Kidney glomerular epithelial cell (primary cell): Measurements from ENCODE around the gene NAA30.

ENCODE experiments used
- DNase-seq: peaks from one replicate; lab custom pipeline; 2025; lab: John Stamatoyannopoulos, UW

NAA30 gene

DNA sequence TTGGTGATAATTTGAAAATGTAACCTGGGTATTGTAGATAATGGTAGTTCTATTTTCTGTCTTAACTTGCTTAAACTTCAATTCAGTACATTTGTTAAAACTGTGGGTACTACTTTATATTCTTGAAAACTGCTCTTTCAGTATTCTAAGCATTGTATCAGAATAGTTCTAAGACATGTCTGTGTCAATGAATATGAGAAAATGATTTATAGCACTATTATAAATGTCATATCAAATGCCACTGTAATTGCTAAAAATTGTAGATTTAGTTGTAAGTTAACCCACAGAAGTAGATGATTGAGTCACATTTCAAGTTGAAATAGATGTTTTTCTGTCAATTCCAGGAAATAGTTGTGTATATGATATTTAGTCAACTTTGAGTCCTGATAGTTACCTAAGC, 2.4 kb downstream of the NAA30 start:
- DNase-seq = no peak

DNA sequence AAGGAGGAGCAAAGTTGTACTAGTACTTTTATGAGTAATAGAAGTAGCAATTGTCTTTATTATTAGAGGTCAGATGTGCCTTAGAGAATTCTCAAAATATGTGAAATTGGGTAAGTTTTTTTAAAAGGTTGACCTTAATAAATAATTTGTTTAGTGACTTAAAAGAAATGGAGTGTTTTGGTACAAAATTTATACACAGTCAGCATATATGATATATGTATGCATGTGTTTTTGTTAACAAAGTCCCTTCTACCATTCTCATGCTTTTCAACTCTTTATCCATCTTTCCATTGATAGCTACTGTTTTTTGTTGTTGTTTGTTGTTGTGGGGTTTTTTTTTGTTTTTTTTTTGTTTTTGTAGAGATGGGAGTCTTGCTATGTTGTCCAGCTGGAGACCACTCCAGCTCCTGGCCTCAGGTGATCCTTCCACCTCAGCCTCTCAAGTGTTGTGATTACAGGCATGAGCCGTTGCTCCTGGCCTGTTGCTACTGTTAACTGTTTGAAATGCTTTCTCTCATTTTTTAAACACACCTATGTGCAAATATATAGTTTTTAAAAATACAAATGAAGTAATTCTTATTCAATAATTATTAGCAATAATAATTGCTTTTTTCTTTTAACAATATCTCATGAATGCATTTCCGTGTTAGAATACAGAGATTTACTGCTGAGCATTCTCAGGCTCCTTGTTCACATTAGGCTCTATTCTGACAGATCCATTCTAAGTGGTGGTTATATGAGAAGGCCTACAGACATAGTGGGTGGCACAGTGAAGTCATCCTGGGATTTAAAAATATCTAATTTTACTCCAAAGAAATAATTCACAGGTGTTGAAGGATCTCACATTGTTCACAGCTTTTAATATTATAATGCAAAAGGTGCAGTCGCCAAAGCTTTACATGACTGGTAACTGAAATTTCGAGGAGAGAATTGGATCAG, 10.4 kb downstream of the NAA30 start:
- DNase-seq = no peak

DNA sequence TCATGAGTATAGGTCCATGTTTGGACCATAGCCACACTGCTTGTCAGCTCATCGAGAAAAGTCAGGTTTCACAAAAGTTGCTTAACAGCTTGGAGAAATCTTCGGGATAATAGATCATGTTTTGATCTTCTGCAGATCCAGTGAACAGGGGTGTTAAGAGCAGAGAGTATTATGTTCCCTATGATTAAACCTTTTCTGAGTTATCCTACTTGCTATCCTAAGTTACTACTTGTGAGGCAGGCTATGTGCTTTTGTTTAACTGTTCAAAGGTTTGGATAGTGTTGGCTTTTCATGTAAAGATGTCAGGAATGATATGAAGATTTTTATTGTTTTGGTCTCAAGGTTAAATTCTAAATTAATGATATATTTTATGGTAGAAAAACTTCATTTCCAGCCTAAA, 11.1 kb downstream of the NAA30 start:
- no peak for DNase-seq

DNA sequence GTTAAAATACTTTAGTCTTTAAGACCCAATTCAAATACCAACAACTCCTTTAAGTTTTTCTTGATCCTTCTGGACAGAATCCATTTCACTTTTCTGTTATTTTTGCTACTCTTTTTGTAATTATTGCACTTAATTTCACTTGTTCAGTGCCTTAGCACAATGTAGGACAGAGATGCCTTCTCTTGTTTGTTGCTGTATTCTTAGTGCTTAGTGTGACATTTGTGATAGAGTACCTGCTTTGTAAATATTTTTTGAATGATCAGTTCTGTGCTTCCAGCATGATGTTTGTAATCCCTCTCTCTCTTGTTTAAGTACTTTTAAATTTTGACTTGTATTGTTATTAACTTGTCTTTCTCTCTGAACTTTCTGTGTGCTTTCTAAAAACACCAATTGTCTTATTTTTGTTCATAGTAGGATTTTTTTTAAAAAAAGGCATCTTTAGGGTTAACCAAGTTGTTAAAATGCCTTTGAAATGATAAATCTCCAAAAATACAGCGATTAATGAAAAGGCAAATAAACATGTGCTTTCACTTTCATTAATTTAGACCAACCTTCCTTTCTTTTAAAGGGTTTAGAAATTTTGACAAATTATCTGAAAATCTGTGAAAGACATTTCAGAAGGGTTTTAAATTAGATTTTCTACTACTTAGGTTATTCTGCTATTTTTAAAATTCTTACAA, 11.9 kb downstream of the NAA30 start:
- no peak for DNase-seq

DNA sequence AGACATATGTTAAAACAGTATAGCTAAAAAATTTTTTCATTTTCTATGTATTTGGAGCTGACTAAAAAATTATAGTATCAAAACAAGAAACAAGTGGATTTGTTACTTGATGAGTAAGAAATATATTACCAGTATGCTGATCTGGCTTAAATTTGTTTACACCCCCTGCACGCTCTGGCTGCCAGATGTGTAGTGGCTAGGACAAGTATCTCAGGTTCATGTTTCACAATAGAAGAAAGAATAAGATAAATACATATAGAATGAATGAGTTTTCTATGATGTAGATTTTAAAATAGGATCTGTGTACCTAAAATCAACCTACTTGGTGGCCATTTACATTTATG, 13.1 kb downstream of the NAA30 start:
- DNase-seq = no peak

DNA sequence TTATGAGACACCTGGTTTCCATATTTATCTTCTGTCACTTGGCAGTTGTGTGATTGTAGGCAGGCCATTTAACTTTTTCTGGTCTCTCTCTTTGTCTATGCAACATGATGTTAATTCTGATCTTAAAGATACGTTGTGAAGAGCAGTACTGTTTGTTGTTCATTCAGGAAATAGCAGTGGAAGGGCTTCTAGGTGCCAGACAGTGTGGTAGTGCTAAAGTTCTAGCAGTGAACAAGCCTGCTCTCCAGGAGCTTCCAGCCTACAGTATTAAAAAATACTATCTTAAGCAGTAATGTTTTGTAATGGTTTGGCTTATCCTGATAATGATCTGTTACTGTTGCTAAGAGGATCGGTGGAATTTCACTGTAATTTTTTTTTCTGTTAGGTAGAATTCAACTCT, 15.2 kb downstream of the NAA30 start:
- no peak for DNase-seq

DNA sequence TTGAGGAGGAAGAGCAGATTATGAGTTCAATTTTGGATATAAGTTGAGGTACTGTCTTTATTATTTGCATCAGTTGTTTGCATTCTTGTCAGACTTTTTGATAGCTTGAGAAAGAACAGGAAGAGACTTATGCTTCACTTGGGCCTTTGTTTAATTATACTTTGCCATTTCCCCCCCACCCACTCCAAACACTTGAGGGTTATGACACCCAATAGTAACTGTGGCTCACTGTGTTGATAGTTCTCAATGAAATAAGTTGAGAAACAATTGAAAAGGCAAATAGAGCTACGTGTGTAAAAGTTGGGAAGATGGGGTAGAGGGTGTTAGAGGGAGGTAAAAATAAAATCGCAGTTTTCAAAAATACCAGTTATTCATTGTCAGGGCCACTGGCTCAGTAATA, 17.7 kb downstream of the NAA30 start:
- DNase-seq = no peak

DNA sequence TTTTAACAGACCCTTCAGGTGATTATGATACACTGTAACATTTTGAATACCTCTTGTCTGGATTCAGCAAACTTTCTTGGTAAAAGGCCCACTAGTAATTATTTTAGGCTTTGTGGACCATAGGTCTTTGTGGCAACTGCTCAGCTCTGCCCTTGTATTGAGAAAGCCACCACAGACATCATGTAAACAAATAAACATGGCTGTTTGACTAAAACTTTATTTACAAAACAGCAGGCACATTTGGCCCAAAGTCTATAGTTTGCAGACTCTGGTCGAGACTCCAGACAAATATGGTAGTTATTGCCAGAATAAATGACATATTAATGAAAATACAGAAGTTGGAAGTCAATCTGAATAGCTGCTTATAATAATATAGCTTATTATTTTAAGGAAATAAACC, 18.2 kb downstream of the NAA30 start:
- DNase-seq = no peak

DNA sequence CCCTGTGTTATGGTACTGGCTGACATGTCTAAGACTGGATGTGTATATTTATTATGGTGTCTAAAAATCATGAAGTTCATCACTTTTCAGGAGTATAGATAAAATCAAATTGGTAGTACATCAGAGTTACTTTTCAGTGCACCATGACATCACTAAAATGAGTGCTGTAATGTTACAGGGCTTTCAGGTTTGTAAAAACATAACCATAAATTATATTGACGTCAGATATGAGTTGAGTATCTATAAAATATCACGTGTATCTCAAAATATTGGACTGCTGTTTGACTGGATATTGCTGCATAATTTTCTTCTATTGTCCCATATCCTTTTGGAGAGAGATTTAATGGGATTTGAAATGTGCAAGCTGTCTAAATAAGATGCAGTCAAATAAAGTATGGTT, 22.0 kb downstream of the NAA30 start:
- no peak for DNase-seq

DNA sequence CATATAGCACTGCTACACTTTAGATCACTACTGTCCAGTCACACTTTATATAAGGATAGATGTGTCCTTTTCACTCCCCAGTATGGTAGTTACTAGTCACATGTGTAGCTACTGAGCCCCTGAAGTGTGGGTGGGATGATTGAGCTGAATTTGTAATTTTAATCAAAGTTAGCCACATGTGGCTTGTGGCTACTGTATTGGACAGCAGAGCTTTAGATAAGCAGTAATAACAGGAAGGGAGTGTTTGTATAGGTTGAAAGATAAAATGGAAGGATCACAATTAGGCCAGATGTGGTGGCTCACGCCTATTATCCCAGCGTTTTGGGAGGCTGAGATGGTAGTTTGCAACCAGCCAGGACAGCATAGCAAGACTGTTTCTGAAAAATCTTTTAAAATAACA, 23.5 kb downstream of the NAA30 start:
- no peak for DNase-seq

DNA sequence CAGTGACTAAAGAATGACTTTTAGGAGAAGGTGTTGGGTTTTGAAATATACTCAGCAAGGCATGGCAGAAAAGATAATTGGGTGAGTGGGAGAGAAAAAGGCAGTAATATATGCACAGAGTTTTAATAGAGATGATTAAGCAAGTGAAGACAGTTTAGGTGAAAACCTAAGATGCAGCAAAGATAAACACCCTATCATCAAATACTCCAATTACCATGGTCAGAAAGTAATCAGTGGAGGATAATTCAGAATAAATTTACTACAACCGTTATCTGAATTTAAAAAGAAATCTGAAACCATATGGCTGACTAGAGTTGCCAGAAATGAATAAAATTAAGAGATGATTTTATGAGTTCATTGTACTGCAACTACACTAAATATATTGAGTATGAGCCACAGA, 26.8 kb downstream of the NAA30 start:
- DNase-seq = no peak

DNA sequence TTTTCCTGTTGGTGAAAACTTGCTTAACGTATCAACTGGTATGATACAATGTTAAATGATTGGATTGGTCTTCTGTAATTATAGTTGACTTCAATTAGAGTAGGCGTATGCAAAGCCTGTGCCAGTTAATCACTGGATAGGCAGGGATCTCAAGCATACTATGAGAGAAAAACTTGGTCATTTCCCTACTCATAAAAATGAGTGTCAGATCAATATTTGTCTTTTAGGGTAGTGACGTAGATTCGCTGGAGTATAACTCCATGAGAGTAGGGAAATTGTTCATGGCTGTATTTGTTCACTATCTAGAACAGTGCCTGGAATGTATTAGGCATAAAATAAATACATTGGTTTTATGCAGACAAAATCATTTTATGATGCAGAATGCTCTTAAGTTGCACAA, 28.6 kb downstream of the NAA30 start:
- no peak for DNase-seq

DNA sequence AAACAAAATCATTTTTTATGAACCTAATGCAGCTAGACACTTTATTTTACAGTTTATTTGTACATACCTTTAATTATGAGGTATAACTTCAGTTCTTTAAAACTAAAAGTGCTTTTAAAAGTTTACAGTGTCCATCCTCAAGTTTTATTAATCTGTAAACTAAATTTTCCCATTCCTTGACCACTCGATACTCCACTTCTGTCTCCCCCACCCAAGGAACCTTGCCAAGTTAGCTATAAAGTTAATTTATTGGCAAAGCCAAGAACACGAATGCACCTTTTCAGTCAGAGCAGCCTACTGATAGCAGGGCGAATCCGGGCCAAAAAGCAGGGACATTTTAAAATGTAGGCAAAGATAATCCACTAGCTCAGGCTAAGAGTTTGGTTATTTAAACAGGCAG, 29.6 kb downstream of the NAA30 start:
- no peak for DNase-seq

DNA sequence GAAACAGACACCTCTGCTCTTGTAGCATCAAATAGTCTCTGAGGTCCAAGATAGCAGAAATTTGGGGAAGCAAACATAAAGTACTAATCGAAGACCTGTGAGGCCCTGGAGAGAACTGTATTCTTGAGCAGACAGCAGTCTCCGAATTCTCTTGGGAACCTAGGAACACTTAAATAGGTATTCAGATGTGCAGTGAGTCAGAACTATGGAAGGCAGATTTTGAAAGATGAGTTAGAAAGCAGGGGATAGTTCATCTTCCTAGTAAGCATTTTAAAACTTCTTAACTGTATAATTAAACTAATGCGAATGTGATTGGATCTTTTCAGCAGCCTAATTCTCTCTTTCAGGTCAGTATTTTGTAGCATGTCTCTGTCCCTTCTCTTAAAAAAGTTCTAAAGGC, 30.6 kb downstream of the NAA30 start:
- no peak for DNase-seq

DNA sequence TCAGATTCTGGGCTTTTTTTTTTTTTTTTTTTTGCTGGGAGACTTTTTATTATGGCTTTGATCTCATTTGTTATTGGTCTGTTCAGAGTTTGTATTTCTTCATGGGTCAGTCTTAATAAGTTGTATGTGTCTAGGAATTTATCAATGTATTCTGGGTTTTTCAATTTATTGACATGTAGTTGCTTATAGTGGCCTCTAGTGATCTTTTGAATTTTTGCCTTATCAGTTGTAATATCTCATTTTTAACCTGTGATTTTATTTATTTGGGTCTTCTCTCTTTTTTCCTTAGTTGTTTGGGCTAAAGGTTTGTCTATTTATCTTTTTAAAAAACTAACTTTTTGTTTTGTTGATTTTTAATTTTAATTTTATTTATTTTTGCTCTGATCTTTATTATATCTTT, 45.5 kb downstream of the NAA30 start:
- no peak for DNase-seq

DNA sequence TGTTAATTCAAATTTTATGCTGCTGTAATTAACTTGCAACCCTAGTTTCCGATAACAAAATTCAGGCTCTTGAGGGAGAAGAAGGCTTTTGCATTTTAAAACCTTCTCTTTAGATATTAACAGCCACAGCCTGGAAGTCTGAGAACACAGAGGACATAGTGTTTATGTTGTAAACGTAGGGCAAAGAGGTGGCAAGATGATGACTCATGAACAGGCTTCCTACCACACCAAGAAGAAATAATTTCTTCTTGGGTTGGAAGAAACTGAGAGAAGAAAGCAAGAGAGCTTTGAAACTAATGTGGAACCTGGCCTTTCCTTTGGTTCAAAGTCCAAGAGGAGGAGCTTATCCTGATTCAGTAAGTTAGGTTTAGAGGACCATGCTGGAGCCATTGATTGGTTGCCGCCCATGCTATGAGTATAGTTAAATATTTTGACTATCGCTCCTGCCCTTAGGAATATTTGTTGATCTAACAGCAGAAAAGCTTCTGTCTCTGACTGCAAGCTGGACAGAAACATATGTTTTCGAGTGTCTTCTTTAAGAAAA, 71.5 kb downstream of the NAA30 start:
- DNase-seq = no peak

DNA sequence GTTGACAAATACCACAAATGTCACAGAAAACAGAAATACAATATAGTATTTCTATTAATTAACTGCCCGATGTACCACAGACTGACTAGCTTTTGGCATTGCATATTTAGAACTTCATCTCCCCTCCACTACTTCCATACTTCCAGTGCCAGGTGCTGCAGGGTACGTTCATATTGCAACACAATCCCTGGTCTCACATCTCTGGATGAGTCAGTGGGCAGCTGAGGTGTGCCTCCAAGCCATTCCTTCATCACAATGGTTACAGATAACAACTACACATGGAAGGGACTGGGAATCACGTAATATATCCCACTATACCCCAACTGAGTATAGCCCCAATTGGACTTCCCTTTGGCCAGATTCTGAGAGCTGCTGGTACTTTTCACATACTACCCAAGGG, 72.2 kb downstream of the NAA30 start:
- no peak for DNase-seq

DNA sequence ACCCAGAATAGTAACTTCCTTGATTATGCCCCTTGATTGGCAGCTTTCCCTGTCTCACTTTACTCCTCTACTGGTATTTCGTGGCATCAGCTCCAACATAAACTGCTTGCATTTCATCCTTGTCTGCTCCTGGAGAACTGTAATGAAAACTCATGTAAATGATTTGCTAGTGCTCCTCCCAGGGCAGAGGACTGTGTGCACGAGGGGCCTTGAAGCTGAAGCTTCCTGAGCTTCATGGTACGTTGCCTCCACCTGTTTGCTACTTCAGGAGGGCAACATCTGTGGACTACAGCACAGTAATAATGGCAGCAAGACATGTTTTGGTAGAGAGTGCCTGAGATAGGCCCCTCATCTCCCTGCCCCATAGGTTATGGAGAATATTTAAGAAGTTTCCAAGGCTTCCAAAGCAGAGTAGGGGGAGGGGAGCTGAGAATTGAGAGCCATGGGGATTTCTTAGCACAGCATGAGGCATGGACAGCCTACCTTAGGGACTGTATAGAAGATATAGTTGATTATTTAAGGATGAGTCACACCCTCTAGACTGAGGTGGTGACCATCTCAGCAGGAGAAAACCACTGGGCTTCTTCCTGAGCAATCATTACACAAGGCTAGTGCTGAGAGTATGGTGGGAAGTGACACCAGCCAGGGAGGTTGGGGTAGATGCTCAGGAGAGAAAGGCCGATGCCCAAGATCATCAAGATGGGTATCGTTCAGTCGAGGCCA, 73.8 kb downstream of the NAA30 start:
- DNase-seq = peak; percentile 18
